Astrocyte (in vitro differentiated cells and primary cell): ENCODE results near the gene COL9A3.

Experiments
- CTCF ChIP-seq: IDR thresholded peaks from 2 replicates; pipeline ENCODE4 v1.5.1; 2011; ENCODE audit warnings: low read depth, mild to moderate bottlenecking, inconsistent platforms, low read length, moderate library complexity; ENCODE audit not compliant: insufficient read depth
- EZH2 ChIP-seq: IDR thresholded peaks from 2 replicates; pipeline ENCODE4 v1.6.1; 2012; ENCODE audit warnings: mild to moderate bottlenecking, low read length, inconsistent platforms; ENCODE audit not compliant: insufficient read depth

GRCh38 chr20:62881662-62882395, 65.0 kb downstream of the COL9A3 start:
- TF ChIP-seq EZH2 (no peak), CTCF (no peak)
